VCaP (cell line): ENCODE measurements around the gene STK39.

Source experiments
- H3K27ac ChIP-seq: fragments of 450-650 bp; 2 replicates; pipeline ENCODE4 v1.5.1; 2017
- CTCF ChIP-seq: fragments of 450-650 bp; conservative IDR thresholded peaks from 2 replicates; pipeline ENCODE4 v1.5.1; 2017; ENCODE audit warnings: mild to moderate bottlenecking, moderate library complexity

Gene STK39

GRCh38 chr2:168145426-168146310 is 101.7 kb downstream of the STK39 start:
- no peak for TF ChIP-seq CTCF
- H3K27ac ChIP-seq = no peak overlapping the region

- TF ChIP-seq CTCF = no peak
- no peak overlapping the region for H3K27ac ChIP-seq
These were observed 102.4 kb downstream of the STK39 start for GRCh38 chr2:168145011-168145410.

- no peak overlapping the region for H3K27ac ChIP-seq
- no peak for TF ChIP-seq CTCF
These were observed 103.6 kb downstream of the STK39 start for GRCh38 chr2:168143813-168144212.

GRCh38 chr2:168140892-168141291 is 106.5 kb downstream of the STK39 start:
- H3K27ac ChIP-seq = no peak overlapping the region
- TF ChIP-seq CTCF = no peak

- no peak overlapping the region for H3K27ac ChIP-seq
- TF ChIP-seq CTCF = no peak
These were observed 107.5 kb downstream of the STK39 start for GRCh38 chr2:168139852-168140251.

GRCh38 chr2:168138901-168139300 is 108.5 kb downstream of the STK39 start:
- TF ChIP-seq CTCF = no peak
- no peak overlapping the region for H3K27ac ChIP-seq

GRCh38 chr2:168138374-168138773 is 109.0 kb downstream of the STK39 start:
- TF ChIP-seq CTCF = no peak
- H3K27ac ChIP-seq = no peak overlapping the region
